ENCODE results near the gene IFITM2.
"Not testable (repeated sequence)": the region's sequence is repeated elsewhere in the genome, so short reads cannot be mapped to it uniquely, and the experiment has no call there.

Gene IFITM2

GRCh38 chr11:342328-342727, 34.7 kb downstream of the IFITM2 start:
- no peak overlapping the region for H3K4me3 ChIP-seq (ENCODE audit: low read depth, low read length)
- no peak for DNase-seq
- in situ Hi-C loops (cut with HindIII; ENCODE audit: low pct_ligation_motif_present, low sequenced_read_pairs) = no loop called here
- no peaks in the 10 kb centered on the region for H3K36me3 ChIP-seq (replicated peaks)
- H3K27ac ChIP-seq = no peak overlapping the region
- no peak for TF ChIP-seq CTCF (IDR thresholded peaks at IDR 0.05; ENCODE audit: low read depth, low read length, missing control alignments)
- H3K27me3 ChIP-seq (replicated peaks) = no peaks in the 10 kb centered on the region

GRCh38 chr11:344836-345578, 37.4 kb downstream of the IFITM2 start:
- in situ Hi-C loops (cut with HindIII; ENCODE audit: low pct_ligation_motif_present, low sequenced_read_pairs) = no loop called here
- no peaks in the 10 kb centered on the region for H3K36me3 ChIP-seq (replicated peaks)

GRCh38 chr11:346529-346928, 38.9 kb downstream of the IFITM2 start:
- TF ChIP-seq CTCF (IDR thresholded peaks at IDR 0.05; ENCODE audit: low read depth, low read length, missing control alignments) = no peak
- no peak overlapping the region for H3K4me3 ChIP-seq (ENCODE audit: low read depth, low read length)
- no peak overlapping the region for H3K27ac ChIP-seq
- no peak for DNase-seq
- in situ Hi-C loops (cut with HindIII; ENCODE audit: low pct_ligation_motif_present, low sequenced_read_pairs) = no loop called here
- H3K36me3 ChIP-seq (replicated peaks) = no peaks in the 10 kb centered on the region
- no peaks in the 10 kb centered on the region for H3K27me3 ChIP-seq (replicated peaks)

More at GRCh38 chr11:344836-345578, 37.4 kb downstream of the IFITM2 start:
- H3K27me3 ChIP-seq (replicated peaks) = no peaks in the 10 kb centered on the region
- no peak for DNase-seq
- H3K4me3 ChIP-seq (ENCODE audit: low read depth, low read length) = no peak overlapping the region
- H3K27ac ChIP-seq = no peak overlapping the region
- no peak for TF ChIP-seq CTCF (IDR thresholded peaks at IDR 0.05; ENCODE audit: low read depth, low read length, missing control alignments)

- in situ Hi-C loops (cut with HindIII; ENCODE audit: low pct_ligation_motif_present, low sequenced_read_pairs); H3K27ac ChIP-seq; DNase-seq: not testable (repeated sequence)
Observed at GRCh38 chr11:349270-349954, 41.8 kb downstream of the IFITM2 start.

GRCh38 chr11:350033-350722, 42.6 kb downstream of the IFITM2 start:
- in situ Hi-C loops (cut with HindIII; ENCODE audit: low pct_ligation_motif_present, low sequenced_read_pairs); H3K27ac ChIP-seq; DNase-seq; H3K4me3 ChIP-seq (ENCODE audit: low read depth, low read length); H3K27me3 ChIP-seq (replicated peaks); H3K36me3 ChIP-seq (replicated peaks): not testable (repeated sequence)

More at GRCh38 chr11:349270-349954, 41.8 kb downstream of the IFITM2 start:
- not testable (repeated sequence) for H3K27me3 ChIP-seq (replicated peaks); H3K36me3 ChIP-seq (replicated peaks); H3K4me3 ChIP-seq (ENCODE audit: low read depth, low read length)

GRCh38 chr11:350723-351255, 43.2 kb downstream of the IFITM2 start:
- in situ Hi-C loops (cut with HindIII; ENCODE audit: low pct_ligation_motif_present, low sequenced_read_pairs) = no loop called here
- H3K4me3 ChIP-seq (ENCODE audit: low read depth, low read length) = no peak overlapping the region
- no peak for TF ChIP-seq CTCF (IDR thresholded peaks at IDR 0.05; ENCODE audit: low read depth, low read length, missing control alignments)
- H3K27me3 ChIP-seq (replicated peaks) = no peaks in the 10 kb centered on the region
- H3K36me3 ChIP-seq (replicated peaks) = no peaks in the 10 kb centered on the region
- no peak overlapping the region for H3K27ac ChIP-seq
- no peak for DNase-seq

Data from brain microvascular endothelial cell (primary cell).